Occipital lobe (tissue), 2 donors: ENCODE data around the gene QRSL1. TPM values are rescaled to one million over a fixed set of nuclear protein-coding genes. Genes with fewer than 3 reads are reported as not detected.
"Not testable (repeated sequence)": the region's sequence is repeated elsewhere in the genome, so short reads cannot be mapped to it uniquely, and the experiment has no call there.

Source experiments
- DNase-seq: peaks from one replicate; lab custom pipeline; 2025; lab: John Stamatoyannopoulos, UW
- total RNA-seq: library from RNA; depleted of rRNA; stranded (reverse); fragments of >200 nt; gene quantifications from one replicate; pipeline ENCODE4 v1.2.3, GENCODE V29; 2014

The QRSL1 gene
- total RNA-seq, 1 donor from 2014 or later = 19.7 TPM

DNA sequence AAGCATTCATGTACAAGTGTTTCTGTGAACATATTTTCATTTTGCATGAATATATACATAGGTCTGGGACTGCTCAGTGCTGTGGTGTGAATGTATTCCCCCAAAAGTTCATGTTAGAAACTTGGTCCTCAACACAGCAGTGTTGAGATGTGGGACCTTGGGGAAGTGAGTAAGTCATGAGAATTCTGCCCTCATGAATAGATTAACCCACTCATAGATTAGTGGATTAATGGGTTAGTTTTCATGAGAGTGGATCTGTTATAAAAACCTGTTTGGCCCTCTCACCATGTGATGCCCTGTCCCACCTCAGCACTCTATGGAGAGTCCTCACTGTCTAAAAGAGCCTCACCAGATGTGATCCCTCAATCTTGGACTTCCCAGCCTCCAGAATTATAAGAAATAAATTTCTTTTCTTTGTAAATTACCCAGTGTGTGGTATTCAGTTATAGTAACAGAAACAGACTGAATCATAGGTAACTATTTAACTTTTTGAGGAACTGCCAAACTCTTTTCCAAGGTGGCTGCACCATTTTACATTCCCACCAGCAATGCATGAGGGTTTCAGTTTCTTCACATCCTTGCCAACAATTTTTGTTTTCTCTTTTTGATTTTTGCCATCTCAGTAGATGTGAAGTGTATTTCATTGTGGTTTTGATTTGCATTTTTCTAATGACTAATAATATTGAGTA lies 45.3 kb downstream of the QRSL1 start:
- DNase-seq = no peak

DNA sequence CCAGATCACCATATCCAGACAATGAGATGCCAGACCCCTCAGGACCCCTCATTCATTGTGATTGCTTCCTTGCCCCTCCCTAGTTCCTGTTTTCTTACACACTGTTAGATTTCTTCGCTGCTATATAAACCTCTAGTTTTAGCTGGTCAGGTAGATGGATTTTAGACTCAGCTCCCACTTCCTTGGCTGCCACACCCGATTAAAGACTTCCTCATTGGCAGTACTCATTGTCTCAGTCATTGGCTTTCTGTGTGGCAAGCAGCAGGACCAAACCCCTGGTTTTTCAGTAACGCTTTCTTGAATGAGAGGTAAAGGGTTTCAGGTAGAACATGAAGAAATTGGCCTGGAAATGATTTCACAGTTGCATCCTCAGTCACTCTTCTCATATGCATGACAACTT lies 47.9 kb downstream of the QRSL1 start:
- no peak for DNase-seq

DNA sequence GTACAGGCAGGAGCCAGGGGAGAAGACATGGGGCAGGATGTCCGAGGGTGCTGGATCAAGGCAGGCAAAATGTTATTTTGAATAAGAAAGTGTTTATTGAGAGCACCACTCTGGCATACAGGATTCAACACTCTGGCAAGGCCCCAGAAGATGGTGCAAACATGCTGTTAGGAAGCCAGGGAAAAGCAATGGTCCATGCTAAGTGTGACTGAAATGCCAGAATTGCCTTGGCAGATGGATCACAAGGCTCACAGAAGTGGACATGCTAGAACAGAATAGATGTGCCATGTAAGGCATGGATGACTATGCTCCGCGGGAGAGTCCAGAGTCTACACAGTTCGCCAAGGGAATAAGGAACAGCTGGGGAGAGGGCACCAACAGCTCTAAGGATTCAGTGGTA lies 54.6 kb downstream of the QRSL1 start:
- DNase-seq = no peak

DNA sequence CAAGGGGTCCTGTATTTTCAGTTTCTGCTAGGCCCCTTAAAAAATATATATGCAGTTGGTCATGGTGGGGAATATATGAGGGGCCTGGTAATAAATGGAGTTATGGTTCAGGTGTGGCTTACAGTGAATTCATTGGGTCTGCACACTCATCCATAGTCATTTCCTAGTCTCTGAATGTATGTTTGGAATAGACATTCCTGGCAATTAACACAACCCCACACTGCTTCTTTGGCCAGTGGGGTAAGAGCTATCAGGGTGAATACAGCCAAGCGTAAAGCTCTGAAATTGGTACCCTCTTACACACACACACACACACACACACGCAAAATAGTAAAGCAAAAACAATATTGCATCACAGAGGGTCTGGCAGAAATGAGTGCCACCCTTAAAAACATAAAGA lies 56.5 kb downstream of the QRSL1 start:
- DNase-seq = no peak

DNA sequence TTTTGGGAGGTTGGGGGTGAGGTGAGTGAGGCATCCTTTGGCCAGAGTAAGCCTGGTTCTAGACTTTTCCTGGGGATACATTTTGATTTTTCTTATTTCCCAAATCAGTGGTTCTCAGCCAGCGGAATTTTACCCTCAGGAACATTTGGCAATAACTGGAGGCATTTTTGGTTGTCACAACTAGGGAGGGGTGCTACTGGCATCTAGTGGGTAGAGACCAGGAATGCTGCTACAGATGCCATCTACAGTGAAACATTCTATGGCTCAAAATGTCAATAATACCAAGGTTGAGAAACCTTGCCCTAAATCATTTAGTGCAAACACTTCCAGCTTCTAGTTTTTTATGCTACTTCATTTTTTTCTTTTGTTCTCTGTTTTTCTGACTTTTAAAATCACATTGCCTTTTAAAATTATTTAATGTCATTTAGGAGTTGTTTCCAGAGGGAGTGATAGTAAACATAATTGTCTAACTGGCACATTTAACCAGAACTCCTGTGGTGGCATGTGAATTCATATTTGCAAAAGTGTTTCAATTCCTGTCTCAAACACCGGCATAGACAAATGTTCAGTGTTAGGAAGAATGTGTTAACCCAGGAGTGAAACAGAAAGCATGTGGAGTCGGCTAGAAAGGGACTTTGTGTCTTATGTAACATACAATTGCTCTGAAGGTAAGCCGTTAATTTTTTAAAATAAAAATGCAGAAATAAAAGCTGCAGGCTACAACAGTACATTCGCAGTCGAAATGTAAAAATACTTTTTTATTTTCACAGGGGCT lies 59.0 kb downstream of the QRSL1 start:
- DNase-seq = no peak

DNA sequence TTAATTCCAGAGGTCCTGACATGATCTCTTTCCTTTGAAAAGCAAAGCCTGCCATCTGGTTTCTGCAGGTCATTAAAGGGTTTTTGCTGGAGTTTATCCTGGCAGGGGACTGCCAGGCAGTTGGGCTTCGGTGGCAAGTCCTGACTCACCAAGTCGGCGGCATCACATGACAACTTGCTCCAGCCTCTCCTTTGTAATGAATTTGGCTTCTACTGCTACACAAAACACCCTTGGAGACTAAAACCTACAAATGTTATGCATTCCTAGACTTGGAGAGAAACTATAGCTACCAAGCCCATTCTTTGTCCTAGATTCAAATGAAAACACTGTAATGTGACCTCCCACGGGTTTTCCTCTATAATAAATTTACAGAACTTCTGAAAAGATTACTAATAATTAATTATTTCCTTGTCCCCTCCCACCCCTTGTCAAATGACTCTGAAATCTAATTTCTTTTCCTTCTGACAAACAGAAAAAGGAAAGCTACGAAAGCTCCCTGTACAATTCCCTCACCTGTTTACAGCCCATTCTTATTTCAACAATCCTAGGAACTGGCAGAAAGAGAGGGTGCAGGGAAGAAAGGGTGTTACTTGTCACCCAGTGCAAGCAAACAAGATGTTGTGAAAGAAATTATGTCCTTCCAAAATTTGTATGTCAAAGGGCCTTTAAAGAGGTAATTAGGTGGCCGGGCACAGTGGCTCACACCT lies 62.9 kb downstream of the QRSL1 start:
- peak; percentile 7 for DNase-seq

DNA sequence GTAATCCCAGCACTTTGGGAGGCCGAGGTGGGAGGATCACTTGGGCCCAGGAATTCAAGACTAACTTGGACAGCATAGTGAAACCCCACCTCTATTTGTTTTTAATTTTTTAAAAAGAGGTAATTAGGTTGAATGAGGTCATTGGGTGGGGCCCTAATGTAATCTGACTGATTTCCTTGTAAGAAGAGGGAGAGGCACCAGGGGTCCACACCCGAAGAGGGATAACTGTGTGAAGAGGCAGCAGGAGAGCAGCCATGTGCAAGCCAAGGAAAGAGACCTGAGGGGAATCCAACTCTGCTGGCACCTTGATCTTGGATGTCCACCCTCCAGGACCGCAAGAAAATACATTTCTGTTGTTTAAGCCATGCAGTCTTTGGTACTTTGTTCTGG lies 63.4 kb downstream of the QRSL1 start:
- no peak for DNase-seq

DNA sequence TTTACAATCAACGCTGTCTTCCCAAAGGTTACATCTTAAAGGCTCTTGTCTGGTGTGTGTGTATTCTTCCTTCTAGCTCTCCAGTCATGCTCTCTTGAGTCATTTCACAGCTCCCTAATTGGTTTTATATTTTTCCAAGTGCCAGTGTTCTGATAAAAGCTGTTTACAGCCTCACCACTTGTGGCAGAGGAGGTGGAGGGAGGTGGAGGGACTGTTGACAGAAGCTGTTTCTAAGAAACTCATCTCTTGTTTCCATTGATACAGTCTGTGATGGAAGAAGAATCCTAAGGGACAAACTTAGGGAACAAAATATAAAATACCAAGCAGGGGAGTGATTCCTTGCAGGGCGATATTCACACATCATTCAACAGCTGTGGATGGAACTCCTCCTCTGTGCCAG lies 64.0 kb downstream of the QRSL1 start:
- no peak for DNase-seq

DNA sequence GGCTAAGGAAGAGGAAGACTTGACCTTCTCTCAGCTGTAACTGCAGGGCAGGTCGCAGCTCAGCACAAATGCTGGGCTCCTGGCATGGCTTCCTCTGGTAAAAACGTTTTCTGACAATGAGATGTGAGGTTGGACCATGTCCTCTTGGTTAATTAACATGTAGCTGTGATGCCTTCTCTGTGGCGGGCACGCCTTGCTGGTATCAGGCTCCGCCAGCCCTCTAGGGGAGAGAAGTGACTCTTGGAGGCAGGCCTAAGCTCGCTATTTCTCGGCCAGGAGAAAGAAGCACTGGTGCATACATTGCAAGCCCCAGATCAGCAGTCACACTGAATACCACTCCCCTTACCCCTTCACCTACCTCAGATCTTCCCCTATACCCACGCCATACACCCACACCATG lies 65.0 kb downstream of the QRSL1 start:
- no peak for DNase-seq

DNA sequence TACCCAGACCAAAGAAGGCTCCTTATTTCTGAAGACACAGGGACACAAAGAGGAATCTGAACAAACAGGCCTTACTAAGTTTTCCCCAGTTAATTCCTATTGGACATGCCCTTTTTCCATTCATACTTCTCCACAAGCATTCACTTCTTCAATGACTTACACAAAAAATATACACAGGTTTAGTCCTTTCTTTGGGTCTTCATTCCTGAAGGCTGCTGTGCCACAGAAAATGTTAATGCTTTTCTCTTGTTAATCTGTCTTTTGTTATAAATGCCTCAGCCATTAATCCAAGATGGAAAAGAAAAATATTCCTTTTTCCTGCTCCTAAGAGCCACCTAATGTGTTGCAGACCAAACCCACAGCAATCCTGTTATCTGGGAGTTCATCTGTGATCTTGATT lies 71.2 kb downstream of the QRSL1 start:
- no peak for DNase-seq

DNA sequence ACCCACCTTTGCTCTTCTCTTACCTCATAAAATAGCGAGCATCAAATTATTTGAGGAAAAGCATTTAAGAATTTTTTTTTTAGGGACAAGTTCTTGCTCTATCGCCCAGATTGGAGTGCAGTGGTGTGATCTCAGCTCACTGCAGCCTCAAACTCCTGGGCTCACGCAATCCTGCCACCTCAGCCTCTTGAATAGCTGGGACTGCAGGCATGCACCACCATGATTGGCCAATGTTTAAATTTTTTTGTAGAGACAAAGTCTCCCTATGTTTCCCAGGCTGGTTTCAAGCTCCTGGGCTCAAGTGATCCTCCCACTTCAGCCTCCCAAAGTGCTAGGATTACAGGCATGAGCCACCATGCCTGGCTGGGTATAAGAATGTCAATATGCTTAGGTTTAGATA lies 71.8 kb downstream of the QRSL1 start:
- not testable (repeated sequence) for DNase-seq

DNA sequence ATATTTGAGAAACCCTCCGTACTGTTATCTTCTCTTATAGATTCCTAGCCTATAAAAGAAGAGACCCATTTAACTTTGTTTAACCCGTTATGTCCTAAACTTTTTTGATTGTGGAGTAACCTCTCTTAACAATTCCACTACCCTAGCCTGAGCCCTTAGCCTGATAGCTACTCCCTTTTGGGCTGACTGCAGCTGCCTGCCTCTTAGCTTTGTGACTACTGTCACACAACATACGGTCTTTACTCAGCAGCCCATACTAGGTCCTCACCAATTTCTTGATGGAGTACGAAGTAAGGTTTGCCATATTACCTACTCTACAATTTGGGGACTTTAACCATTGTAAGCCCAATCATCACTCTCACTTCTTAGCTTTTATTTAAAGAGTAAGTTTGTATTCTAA lies 72.7 kb downstream of the QRSL1 start:
- DNase-seq = no peak

DNA sequence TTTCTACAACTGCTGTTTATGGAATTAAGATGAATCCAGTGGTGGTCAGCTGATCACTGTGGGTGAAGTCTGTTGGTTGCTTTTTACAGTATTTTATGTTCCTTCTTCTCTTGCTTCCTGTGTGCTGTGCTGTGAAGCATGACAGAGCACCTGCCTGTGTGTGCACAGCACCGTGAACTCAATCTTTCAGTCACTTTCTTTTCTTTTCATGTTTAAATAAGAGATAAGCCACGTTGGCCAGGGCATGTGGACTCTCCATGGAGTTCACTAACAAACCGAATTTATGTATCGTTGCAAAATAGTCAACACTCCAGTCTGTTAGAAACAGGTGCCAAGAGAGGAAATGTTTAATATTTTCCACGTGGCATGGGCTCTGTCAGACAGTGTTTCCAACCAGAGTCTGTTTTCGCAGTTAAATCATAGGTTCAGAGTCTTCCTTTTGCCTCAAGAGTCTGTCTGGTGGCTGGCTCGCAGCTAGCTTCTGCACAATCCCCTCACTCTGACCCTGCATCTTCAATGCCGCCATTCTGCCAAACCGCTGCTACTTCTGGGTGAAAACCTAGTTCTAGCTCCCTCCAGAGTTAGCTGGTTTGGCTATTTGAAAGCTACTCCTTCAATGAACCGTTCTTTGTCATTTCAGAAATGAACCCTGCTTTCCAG lies 73.2 kb downstream of the QRSL1 start:
- DNase-seq = no peak

DNA sequence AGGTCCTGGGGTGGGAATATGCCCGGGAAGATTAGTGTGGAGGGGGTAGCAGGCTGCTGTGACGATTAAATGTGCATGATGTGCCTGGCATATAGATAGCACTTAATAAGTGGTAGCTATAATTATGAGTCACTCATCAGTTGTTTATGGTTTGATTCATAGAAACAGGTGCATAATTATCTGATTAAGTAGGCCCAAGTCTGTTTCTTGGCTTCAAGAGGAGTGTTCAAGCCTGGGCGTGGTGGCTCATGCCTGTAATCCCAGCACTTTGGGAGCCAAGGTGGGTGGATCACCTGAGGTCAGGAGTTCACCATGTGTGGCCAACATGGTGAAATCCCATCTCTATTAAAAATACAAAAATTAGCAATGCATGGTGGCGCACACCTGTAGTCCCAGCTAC lies 74.9 kb downstream of the QRSL1 start:
- no peak for DNase-seq

DNA sequence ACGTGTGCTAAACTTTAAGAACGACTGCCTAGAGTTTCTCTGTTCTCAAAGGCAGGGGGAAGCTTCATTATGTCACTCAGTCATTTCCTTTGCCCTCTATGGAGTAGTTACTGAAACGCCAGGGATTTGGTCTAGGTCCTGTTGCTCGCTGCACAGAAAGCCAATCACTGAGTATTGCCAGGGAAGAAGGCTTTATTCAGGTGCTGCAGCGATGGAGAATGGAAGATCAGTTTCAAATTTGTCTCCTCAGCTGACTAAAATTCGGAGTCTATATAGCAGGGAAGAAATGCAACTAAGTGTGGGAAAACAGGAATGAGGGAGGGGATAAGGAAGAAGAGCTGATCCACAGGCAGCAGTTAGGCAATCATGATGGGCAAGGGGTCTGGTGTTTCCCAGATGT lies 75.8 kb downstream of the QRSL1 start:
- no peak for DNase-seq

DNA sequence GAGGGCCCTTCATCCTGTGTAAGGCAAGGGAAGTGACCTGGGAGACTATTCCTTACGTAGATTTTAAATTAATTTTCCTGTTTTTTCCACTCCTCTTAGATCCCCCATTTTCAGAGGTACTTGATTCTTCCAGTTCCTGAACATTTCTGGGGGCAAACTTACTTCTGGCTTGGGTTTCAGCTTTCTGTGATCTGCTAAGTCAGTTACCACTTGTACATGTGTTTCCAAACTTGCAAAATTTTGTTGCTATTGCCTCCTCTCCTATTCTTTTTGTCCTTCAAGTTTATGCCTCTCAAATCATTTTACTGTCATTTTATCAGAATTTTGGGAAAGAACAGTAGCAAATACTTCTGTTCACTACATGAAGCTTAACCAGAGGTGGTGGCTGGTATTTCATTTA lies 81.2 kb downstream of the QRSL1 start:
- no peak for DNase-seq

DNA sequence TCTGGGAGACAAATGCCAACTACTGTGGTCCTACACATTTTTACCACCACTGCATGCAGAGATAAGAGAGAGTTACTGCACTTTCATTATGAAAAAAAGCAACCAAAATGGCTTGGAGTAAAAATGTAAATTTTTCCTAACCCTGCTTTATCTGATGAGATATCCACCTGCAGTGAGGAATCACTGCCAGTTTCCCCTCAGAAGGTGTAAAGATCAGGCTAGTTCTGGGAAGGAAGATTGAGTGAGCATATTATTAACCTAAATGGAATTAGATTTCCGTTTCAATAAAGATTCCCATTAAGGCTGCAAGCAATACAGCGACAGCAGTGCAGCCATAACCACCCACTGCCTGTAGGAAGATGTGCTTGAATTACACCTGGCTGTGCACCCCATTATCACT lies 84.9 kb downstream of the QRSL1 start:
- no peak for DNase-seq

DNA sequence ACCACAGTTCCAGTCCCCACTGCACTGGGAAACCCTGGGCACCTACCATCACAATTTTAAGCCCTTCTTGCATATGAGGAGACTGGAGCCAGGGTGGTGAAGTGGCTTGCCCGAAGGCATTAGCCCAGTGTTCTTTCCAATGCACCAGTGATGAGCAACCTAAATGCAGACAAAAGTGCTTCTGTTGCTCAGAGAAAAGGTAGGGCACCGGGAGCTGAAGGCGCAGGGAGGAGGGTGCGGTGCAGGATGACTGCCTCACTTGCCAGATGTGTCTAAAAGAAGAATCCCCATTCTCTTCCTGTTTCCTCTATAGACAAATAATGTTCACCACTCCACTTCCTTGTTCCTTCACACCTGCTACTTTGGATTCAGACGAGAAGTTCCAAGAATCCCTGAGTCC lies 86.5 kb downstream of the QRSL1 start:
- no peak for DNase-seq

DNA sequence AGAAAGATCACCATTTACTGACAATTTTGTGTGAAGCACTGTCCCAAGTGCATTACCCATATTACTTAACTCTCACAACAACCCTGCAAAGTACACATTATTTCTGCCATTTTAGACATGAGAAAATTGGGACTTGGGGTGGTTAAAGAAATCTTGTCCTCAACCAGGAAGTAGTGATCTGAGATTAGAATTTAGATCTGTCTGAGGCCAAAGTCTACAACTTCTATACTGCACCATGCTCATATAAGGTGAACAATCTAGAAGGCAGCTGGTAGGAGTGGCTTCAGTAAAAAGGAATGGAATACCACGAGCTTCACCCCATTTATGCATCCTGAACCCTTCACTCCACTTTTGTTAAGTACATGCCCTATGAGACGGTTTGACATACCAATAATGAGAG lies 87.6 kb downstream of the QRSL1 start:
- no peak for DNase-seq
